HG02642 (cell line): ENCODE results near the gene ETV5.
A peak's percentile ranks its signal among the peaks of the same experiment; 100 is the strongest.

Experiments
- ATAC-seq: cut with Tn5 transposase; IDR thresholded peaks from one replicate; pipeline ENCODE4 v1.9.1; 2021; ENCODE audit warnings: mild to moderate bottlenecking; ENCODE audit not compliant: unreplicated experiment, poor library complexity

ETV5 gene

DNA sequence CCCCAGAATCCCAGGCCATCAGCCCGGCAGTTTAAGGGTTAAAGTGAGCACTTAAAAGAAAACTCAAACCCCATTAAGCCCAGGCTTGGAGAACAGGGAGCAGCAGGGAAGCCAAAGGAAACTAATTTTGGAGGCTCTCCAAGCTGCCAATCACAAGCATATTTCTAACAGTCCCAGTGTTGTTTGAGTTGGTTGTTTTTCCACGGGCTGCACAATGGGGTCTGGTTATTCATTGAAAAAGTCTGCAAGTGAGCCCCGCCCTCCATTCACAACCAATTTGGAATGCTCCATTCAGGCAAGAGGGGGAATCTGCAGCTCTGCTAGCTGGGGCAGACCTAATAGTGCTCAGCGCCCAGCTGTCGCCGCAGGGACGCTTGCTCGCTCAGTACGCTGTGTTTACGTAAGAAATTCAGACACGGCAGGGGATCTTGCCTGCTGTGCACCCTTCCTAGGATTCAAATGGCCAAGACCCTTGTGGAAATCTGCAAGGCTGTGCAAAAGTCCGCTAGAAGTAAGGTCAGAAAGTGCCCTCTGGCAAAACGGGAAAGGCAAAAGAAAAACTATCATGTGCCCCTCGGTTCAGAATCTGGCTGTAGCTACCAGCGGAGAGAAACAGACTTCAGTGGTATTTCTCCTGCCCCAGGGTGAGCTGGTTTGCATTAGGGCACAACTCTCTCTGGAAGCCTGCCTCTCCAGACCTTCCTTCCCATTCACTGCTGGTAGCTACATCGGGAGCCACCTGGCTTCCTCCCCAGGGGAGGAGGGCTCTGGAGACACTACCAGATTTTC lies 11.0 kb downstream of the ETV5 start:
- peak; percentile 57 for ATAC-seq

DNA sequence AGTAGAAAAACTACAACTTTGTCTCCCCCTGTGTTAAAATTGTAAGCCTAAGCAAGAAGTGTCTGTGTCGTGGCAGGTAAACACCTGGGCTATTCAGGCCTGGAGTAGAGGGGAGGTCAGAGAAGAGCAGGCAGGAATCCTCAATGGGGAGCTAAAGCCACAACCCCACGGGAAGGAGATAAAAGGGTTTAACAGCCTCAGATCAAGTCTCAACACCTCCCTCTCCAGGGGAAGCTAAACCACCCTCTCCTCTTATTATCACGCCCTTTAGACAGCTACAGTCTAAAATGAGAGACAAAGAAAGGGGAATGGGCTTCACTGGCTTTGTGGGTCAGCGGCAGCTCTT lies 11.6 kb downstream of the ETV5 start:
- no peak for ATAC-seq

DNA sequence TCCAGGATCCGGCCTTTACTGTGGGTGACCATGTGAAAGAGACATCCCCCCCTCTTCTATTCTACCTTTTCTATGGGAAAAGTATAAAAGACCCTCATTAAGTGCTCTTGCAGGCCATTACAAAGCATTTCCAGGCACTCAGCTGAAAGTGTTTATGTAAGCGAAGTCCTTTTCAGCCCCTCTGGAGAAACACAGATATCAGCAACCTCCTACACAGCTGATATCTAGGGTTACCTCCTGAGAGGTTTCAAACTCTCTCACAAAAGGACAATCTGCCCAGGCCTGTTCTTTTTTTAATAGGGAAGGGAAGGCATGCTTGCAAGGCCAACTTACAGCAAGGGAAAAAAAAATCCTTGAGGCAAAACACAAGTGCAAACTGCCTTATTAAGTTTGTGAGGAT lies 12.6 kb downstream of the ETV5 start:
- no peak for ATAC-seq

DNA sequence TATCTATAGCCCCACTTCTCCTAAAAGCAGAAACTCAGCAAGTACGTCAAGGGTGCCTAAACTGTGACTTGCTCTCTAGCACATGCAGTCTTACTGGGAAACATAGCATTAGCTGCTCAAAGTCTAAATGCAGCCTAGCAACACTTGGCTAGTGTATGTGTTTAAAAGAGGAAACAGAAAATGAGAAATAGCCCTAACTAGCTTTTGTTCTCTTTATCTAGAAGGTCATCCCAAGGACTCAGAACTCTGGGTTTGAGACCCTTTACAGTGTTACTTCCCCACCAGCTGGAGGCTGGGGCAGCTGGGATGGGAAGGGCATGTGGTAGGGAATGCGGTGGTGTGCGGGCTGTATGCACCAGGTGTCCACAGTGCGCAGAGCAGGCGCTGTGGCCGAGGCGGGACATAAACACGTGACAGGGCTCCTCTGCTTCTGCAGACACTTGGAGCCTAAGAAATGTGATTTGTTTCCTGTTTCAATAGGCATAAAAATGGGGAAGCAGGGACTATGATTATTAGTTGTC lies 13.3 kb downstream of the ETV5 start:
- ATAC-seq: no peak

DNA sequence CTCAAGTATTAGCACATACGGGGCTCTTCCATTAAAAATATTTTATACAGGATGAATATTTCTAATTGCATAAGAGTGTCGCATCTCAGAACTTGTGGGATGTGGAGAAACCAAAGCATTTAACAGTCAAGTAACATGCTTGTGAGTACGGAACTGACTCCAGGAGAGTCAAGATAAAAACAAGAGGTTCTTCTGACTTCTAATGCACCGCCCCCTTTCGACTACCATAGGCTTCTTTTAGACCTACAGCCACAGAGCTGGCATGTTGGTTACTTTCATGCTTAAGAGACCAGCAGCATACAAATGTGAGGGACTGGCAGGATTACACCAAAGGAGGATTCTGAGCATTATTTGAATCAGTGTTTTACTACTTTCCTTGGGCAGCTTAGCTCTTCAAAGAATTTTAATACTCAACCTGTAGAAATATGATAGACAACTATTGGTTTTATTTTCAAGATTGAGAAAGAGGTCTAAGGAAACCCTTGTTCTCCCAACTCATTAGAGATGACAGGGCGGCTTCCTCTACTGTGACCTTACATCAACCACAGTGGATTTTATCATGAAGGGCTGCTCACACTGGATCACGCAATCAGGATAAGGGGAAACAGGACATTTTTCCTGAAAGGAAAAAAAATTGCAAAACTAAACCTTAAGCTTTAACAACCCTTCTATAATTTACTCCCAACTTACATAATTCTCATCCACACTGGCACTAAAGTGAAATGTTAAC lies 14.0 kb downstream of the ETV5 start:
- ATAC-seq: no peak

DNA sequence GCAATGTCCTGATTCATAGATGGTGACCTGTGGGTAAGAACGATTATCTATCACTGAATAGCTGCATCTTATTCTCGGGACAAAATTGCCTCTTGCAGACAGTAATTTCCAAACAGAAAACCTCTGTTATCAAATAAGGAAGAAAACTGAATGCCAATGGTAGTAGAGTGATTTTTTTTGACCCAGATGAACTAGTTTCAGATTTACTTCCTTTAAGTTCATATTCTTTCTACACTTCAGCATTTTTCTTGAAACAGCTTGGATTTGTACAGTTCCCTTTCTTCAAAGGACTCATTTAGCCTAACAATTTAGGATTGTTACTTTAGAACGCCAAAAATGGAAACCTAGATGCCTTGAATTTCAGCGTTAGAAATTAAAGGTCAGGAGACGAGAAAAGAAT lies 14.6 kb downstream of the ETV5 start:
- no peak for ATAC-seq

DNA sequence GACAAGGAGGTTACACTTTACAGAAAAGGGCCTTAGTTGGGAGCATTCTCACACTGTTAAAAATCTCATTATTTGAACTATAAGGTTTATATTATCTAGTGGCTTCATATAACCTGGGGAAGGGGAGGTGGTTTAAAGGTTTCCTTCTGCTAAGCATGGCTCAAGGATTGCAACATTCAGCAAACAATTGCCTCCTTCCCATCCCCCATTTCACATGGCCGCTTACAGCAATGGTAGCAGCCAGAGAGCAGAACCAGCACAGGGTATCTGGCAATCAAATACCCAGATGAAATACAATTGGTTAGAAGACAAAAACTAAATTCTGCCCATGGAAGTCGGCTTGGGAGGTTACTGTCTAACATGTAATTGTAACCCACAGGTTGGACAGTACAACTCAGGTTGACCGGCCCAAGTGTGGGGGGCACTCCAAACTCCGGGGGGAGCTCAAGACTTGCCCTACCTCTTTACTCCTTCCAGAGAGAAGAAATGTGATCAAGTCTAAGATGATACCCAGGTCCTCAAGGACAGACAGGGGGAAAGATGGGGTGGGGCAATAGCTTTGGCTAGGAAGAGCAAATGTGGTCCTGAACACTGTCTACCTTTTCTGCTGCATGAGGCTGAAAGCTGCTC lies 15.5 kb downstream of the ETV5 start:
- no peak for ATAC-seq

DNA sequence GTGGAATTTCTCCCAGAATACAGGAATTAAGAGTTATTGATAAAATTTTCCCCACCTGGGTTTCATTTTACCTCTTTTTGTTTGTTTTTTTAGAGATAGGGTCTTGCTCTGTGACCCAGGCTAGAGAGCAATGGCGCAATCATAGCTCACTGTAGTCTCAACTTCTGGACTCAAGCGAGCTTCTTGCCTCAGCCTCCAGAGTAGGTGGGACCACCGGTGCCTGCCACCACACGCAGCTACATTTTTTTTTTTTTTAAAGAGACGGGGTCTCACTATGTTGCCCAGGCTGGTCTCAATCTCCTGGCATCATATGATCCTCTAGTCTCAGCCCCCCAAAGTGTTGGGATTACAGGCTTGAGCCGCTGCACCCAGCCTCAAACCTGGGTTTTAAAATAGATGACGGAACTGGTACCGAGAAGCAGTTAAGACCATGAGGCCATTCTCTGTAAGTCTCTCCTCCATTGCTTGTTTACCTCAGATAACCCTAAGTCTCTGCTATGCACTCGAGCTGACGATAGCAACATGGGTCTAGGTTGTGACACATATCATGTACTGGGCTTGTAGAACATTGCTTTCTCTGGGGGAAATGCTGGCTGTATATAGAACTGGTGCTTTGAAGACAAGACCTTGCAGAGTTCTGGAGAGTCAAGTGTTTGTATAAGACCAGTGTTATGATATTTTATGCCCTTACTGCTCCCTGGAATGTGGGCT lies 16.4 kb downstream of the ETV5 start:
- no peak for ATAC-seq

DNA sequence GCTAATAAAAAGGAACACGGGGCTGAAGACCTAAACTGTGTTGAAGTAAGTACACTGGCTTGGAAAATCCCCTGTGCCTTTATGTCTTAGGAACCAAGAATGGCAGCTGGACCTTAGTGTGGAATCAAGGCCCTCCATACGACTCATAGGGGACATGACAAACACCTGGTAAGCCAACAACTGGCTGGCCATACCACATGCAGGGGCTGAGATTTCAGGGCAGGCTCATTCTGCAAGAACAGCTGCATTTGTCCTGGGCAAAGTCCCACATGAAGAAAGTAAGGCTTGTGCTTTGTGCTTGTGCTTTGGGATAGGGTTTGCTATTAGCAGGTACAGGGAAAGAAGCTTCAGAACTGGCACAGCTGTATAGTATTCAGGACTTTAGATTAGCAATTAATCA lies 18.0 kb downstream of the ETV5 start:
- no peak for ATAC-seq

DNA sequence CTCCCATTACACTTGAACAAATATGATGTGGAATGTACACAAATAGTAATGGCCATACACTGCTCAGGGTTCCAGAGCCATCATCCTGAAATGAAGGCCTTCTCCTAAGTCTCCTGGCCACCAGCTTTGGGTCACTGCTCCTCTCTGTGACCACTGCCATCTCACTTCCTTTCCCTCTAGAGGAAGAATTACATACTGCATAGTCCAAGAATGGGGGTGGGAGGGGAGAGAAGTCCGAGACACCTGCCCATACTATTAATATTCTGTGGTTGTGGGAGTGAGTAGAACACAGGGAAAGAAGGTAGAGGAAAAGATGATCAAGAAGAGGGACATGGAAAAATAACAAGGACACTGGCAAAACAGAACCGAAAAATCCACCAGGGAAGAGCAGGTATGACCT lies 20.6 kb downstream of the ETV5 start:
- no peak for ATAC-seq

DNA sequence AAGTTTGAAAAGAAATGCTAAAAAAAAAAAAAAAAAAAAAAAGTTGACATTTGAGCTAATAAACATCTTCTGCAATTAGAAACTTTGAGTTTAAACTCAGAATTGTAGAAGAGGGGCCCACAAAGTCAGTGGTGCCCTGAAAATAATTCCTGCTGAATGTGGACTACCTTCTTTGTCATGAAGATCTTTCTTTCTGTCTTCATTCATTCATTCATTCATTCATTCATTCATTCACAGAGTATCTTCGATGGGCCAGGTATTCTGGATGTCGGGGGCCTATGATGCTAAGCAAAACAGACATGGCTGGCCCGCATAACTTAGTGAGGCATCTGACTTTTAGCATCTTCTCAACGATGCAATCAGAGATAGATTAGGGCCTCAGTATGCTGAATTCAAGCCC lies 24.6 kb downstream of the ETV5 start:
- ATAC-seq: no peak

DNA sequence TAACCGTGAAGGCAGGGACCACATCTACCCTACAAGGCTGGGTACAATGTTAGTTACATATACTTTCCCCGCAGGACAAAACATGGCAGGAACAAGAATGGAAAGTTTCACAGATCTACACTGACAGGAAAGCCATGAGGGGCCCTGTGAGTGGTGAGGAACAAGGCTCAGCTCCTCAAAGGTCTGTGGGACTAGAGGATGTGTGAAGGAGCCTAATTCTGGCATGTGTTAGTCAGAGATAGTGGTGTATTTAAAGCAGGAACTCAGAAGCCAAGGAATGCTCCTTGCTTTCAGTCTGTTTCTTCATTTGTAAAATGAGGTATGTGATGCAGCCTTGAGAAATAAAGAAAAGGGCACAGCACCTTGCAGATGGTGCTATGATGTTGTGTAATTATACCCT lies 25.1 kb downstream of the ETV5 start:
- no peak for ATAC-seq

DNA sequence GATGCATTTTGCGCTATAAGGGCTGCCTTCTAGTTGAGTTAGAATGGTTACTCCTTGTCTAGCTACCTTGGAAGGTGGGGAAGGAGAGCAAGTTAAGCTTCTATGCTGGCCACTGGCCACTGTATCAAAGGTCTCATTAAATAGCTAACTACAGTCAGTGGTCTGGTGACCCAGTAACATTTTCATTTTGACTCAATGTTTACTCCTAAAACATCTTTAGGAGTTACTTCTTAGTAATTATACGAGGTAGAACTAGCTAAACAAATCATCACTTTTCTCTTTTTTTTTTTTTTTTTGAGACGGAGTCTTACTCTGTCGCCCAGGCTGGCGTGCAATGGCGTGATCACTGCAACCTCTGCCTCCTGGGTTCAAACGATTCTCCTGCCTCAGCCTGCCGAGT lies 26.7 kb downstream of the ETV5 start:
- ATAC-seq: no peak

DNA sequence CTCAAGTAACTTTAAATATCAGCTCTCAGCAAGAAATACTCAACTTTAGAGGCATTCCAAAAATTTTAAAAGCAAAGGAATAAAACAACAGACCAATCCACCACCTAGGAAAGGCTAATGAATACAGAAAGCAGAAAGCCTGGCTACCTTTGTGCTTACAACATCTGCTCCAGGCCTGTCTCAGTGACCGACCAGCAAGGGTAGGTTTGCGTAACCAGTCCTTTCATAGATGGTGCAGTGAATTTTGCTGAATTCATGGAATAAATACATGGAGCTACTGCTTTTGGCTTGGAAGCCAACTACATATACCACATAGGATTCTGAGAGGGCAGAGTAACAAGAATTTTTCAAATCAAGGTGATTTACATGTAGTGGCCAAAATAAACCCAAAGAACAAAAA lies 27.2 kb downstream of the ETV5 start:
- no peak for ATAC-seq

DNA sequence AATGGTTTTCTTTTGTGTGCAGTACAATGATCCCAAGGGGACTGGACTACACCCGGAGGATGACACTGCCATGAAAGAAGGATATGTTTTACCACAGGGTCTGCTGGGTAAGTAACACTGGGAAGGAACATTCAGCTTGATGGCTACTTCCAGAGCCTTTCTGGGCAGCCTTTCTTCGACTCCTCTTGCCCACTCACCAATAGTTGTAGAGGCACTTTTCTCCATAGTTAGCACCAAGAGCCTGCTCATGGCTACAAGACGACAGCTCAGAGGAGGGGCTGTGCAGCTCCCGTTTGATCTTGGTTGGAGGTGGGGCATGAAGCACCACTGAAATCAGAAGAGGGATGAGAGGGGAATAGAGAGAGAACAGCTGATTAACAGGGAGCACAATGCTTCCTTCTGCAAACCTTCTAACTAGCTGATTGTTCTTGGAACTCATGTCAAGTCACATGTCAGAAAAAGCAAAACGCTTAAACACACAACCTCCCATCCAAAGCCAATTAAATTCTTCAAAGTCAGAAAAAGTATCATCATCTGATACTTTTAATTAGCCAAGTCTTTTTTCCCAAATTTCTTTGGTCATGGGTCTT lies 27.9 kb downstream of the ETV5 start:
- ATAC-seq: no peak

DNA sequence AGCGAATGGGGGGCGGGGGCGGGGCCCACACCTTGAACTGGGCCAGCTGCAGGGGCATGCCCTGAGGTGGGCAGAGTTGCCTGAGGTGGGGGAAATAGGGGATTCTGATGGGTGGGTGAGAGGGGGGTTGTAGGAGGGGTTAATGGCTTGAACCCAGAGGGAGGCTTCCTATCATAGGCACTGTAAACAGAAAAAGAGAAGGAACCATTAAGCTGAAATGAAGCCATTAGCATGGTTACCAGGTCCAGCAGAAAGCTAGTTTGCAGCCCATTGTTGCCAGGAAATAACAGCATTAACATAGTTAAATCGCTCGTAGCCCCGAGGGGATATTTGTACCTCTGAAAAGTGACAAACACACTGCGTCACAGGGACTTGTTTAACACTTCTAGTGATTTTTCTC lies 29.0 kb downstream of the ETV5 start:
- ATAC-seq: no peak

DNA sequence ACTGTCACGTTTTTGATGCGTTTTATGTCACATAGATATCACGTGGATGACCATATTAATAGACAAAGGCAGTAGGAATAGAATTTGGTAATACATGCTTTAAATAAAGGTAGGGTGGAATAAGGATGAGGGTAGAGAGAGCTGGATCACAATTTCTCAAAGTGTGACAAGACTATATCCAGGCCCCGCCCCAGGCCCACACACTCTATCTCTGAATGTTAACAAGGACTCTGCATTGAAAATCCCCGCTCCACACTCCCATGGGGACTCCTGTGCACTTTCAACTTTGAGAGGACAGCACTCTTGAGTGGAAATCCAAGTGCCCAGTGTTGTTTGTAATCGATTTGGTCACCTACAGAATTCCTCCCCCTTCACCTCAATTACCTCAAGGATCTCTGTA lies 31.4 kb downstream of the ETV5 start:
- no peak for ATAC-seq

DNA sequence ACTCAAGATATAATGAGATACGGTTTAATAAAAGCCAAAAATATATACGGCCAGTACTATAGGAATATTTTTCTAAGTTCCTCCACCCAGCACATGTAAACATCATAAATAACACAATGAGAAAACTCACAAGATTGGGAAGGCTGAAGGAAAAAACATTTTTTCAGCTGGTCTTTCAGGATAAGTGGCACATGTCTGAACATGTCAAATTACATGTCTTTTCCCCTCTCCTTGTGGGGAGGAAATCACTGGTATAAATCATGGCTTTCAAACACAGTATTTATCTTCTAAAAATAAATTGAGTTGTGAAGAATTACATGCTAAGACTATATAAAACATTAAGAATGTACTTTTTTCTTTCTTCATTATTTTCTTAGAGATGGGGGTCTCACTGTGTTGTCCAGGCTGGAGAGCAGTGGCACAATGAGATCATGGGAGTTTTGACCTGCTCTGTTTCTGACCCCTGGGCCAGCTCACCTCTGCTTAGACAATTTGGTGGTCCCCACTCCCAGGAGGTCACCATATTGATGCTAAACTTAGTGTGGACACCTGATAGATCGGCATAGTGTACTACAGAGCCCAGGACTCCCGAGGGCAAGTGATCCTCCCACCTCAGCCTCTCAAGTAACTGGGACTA lies 32.8 kb downstream of the ETV5 start:
- ATAC-seq: no peak

DNA sequence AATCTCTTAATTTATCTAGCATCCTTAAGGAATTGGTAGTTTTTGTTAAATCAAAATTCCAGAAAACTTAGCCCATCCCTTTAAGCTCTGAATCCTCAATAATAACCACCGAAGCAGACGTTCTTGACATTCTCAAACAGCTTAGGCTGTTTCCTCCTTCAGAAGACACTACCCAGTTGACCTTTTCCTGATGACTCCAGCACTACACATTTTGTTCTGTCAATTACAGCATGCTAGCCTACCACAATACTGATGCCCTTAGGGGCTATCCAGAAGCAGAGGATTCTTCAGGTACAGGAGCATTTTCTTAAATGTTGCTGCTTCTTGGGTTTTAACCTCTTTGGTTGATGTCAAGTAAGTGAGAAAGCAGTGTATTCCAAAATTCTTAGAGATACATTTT lies 33.4 kb downstream of the ETV5 start:
- ATAC-seq: no peak

DNA sequence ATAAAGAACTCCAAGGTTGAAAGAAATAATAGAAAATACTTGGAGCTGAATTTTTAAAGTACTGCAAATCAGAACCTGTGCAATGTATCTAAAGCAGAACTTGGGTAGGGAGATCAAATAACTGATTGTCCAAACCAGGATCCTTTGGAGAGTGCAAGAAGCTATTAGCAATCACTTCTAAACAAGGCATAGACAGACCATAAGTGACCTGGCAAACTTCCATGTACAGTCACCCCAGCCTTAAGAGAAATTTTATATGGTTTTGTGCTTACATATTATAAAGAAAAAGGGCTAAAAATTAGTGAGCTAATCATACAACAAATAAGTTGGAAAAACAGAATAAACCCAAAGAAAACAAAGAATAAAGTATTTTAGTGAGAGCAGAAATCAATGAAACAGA lies 35.2 kb downstream of the ETV5 start:
- no peak for ATAC-seq
